Smooth muscle cell (in vitro differentiated cells): ENCODE results near the gene IFT27. TPM values are rescaled to one million over a fixed set of nuclear protein-coding genes. Genes with fewer than 3 reads are reported as not detected.

ENCODE experiments used
- DNase-seq: peaks from one replicate; lab custom pipeline; 2025; ENCODE audit not compliant: unreplicated experiment; lab: John Stamatoyannopoulos, UW
- H2AFZ ChIP-seq: fragments of 200-600 bp; sonication (generic); 2 replicates; pipeline ENCODE4 v1.6.0; 2016; ENCODE audit warnings: antibody characterized with exemption, low read depth, mild to moderate bottlenecking
- H3F3A ChIP-seq: fragments of 200-600 bp; sonication (generic); 2 replicates; pipeline ENCODE4 v1.6.0; 2017; ENCODE audit warnings: antibody characterized with exemption, low read depth
- H3K27ac ChIP-seq: fragments of 200-600 bp; sonication (generic); 2 replicates; pipeline ENCODE4 v1.5.1; 2016; ENCODE audit warnings: low read depth, mild to moderate bottlenecking
- H3K27me3 ChIP-seq: fragments of 200-600 bp; sonication (generic); 2 replicates; pipeline ENCODE4 v1.6.1; 2016; ENCODE audit warnings: low read depth, mild to moderate bottlenecking
- H3K36me3 ChIP-seq: fragments of 200-600 bp; sonication (generic); 2 replicates; pipeline ENCODE4 v1.5.1; 2016; ENCODE audit warnings: low read depth
- H3K4me1 ChIP-seq: fragments of 200-600 bp; sonication (generic); 2 replicates; pipeline ENCODE4 v1.5.1; 2016; ENCODE audit warnings: low read depth
- H3K4me2 ChIP-seq: fragments of 200-600 bp; sonication (generic); 2 replicates; pipeline ENCODE4 v1.6.0; 2016; ENCODE audit warnings: mild to moderate bottlenecking
- H3K4me3 ChIP-seq: fragments of 200-600 bp; sonication (generic); 2 replicates; pipeline ENCODE4 v1.5.1; 2016; ENCODE audit warnings: mild to moderate bottlenecking
- H3K79me2 ChIP-seq: fragments of 200-600 bp; sonication (generic); 2 replicates; pipeline ENCODE4 v1.6.0; 2016; ENCODE audit warnings: low read depth, mild to moderate bottlenecking
- H3K9ac ChIP-seq: fragments of 200-600 bp; sonication (generic); 2 replicates; pipeline ENCODE4 v1.6.0; 2016; ENCODE audit warnings: low read depth
- H3K9me3 ChIP-seq: fragments of 200-600 bp; sonication (generic); replicated peaks from 2 replicates; pipeline ENCODE4 v1.5.1; 2016; ENCODE audit warnings: low read depth
- H4K20me1 ChIP-seq: fragments of 200-600 bp; sonication (generic); 2 replicates; pipeline ENCODE4 v1.6.0; 2016; ENCODE audit warnings: low read depth
- CTCF ChIP-seq: fragments of 200-600 bp; sonication (generic); IDR thresholded peaks from 2 replicates; pipeline ENCODE4 v1.5.1; 2017; ENCODE audit warnings: borderline replicate concordance, mild to moderate bottlenecking, antibody characterized with exemption; ENCODE audit not compliant: insufficient read depth, poor library complexity, severe bottlenecking
- WGBS: methylation state at CpG from one replicate; pipeline ENCODE4 v1.1.7; 2016; ENCODE audit warnings: low lambda C conversion rate; 5-methylcytosine and 5-hydroxymethylcytosine counted together
- polyA plus RNA-seq: library from polyadenylated mRNA; unstranded; fragments of >200 nt; fragmentation: Nextera tagmentation; extraction: Ambion mirVana; gene quantifications from 2 replicates; pipeline ENCODE4 v1.2.1, GENCODE V29; 2016
- total RNA-seq: library from RNA; depleted of rRNA; stranded (reverse); fragments of >200 nt; gene quantifications from 2 replicates; pipeline ENCODE4 v1.2.3, GENCODE V29; 2014

Gene IFT27
- total and polyA plus RNA-seq, 2 experiments from 2014 or later, result 16.0 to 43.2 TPM

DNA sequence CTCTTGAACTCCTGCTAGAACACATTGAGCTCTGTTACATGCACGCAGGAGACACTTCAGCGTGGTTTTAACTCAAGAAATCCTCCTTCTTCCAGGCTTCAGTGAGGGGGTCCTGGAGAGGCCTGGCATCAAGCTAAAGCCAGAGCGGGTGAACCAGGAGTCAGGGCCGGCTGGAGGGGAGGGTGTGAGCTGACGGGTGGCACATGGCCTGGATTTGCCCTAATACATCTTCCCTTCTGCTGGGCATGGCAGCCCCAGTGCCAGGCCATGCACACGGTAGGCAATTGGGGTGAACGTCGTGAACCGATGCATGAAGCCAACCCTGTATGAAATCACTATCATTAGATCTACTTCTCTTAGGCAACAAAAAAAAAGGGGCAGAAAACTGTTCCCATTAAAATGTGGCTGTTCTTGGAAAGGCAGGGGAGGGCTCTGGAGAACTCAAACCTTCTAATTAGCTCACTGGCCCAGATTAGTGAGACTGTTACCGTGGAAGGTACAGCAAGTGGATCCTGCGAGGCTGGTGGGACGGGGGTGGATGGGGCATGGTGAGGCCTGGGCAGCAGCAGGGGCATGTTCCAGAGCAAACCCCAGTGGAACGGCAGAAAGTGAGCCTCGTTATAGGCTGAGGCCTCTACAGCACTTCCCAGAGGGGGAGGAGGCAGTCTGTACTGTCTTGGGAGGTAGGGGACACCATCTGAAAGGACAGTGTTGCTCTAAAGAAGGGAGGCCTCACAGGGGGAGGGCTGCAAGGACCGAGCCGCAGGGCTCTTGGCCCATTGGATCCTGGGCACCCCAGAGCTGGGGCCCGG lies 10.6 kb downstream of the IFT27 start:
- H3K9me3 ChIP-seq, result no peaks in the 10 kb centered on the region
- TF ChIP-seq CTCF, result no peak
- H3K4me2 ChIP-seq, result no peak overlapping the region
- no peaks in the 10 kb centered on the region for H3K27me3 ChIP-seq
- H3K4me3 ChIP-seq, result no peak overlapping the region
- no peak overlapping the region for H3K9ac ChIP-seq
- no peaks in the 10 kb centered on the region for H4K20me1 ChIP-seq
- no peak overlapping the region for H3K27ac ChIP-seq
- WGBS, result 96% methylated on average over 17 of the region's 17 CpGs
- H3K79me2 ChIP-seq, result no peaks in the 10 kb centered on the region
- no peaks in the 10 kb centered on the region for H3K36me3 ChIP-seq
- H2AFZ ChIP-seq, result no peak overlapping the region
- no peaks in the 10 kb centered on the region for H3F3A ChIP-seq
- no peaks in the 10 kb centered on the region for H3K4me1 ChIP-seq
- no peak for DNase-seq

GRCh38 chr22:36764641-36765040 lies 11.3 kb downstream of the IFT27 start:
- no peaks in the 10 kb centered on the region for H3K36me3 ChIP-seq
- H3K9ac ChIP-seq, result no peak overlapping the region
- no peak overlapping the region for H3K4me3 ChIP-seq
- no peaks in the 10 kb centered on the region for H3K79me2 ChIP-seq
- no peak overlapping the region for H3K27ac ChIP-seq
- no peaks in the 10 kb centered on the region for H3K4me1 ChIP-seq
- H3K27me3 ChIP-seq, result no peaks in the 10 kb centered on the region
- no peak for TF ChIP-seq CTCF
- H2AFZ ChIP-seq, result no peak overlapping the region
- no peaks in the 10 kb centered on the region for H3F3A ChIP-seq
- H3K9me3 ChIP-seq, result no peaks in the 10 kb centered on the region
- H3K4me2 ChIP-seq, result no peak overlapping the region
- DNase-seq, result no peak
- 98% methylated on average over 6 of the region's 6 CpGs for WGBS
- H4K20me1 ChIP-seq, result no peaks in the 10 kb centered on the region

DNA sequence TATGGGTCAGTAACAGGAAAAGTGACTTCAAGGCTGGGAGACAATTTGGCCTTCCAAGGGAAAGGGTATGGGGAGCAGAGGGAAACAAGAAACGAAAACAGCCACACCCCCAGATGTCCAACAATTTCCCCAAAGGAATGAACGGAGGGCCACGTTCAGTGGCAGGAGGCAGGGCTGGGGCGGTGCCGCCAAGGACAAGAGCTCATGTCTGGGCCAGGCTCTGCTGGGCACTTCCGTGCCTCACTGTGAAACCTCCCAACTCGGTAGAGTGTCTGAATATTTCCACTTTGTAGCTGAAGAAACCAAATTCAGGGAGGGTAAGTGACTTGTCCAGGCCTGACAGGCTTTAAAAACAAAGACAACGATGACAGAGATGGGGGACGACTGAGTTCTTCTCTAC lies 11.9 kb downstream of the IFT27 start:
- no peak for DNase-seq
- H3K27me3 ChIP-seq, result no peaks in the 10 kb centered on the region
- H3K9ac ChIP-seq, result no peak overlapping the region

More for the DNA sequence above, 11.9 kb downstream of the IFT27 start:
- no peaks in the 10 kb centered on the region for H3K79me2 ChIP-seq
- H3K9me3 ChIP-seq, result no peaks in the 10 kb centered on the region
- H2AFZ ChIP-seq, result no peak overlapping the region
- no peaks in the 10 kb centered on the region for H4K20me1 ChIP-seq
- H3K4me1 ChIP-seq, result no peaks in the 10 kb centered on the region
- H3K4me3 ChIP-seq, result no peak overlapping the region
- H3K27ac ChIP-seq, result no peak overlapping the region
- no peaks in the 10 kb centered on the region for H3K36me3 ChIP-seq
- no peaks in the 10 kb centered on the region for H3F3A ChIP-seq
- TF ChIP-seq CTCF, result no peak
- WGBS, result 94% methylated on average over 9 of the region's 9 CpGs
- no peak overlapping the region for H3K4me2 ChIP-seq
